Hepatic stellate cell (primary cell): Measurements from ENCODE around the gene CUTA.
"Not testable (repeated sequence)": the region's sequence is repeated elsewhere in the genome, so short reads cannot be mapped to it uniquely, and the experiment has no call there.

Source experiments
- DNase-seq: peaks from one replicate; pipeline ENCODE4 v3.0.0; 2011; ENCODE audit warnings: low spot score

CUTA gene

DNA sequence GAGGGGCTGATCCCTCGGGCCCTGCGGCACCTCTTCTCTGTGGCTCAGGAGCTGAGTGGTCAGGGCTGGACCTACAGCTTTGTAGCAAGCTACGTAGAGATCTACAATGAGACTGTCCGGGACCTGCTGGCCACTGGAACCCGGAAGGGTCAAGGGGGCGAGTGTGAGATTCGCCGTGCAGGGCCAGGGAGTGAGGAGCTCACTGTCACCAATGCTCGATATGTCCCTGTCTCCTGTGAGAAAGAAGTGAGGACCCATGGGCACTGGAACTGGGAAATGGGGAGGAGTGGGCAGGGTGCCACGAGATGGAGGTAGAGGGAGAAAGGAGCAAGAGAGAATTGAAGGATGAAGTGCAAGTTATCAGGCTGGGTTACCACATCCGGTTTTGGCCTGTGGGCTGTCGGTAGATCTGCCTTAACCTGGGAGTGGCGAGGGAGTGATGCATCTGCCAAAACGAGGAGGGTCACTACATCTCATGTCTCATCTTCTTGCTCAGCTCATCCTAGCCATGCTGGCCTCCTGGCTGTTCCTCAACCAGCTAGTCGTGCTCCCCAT is 12.4 kb downstream of the CUTA start:
- DNase-seq, result no peak

DNA sequence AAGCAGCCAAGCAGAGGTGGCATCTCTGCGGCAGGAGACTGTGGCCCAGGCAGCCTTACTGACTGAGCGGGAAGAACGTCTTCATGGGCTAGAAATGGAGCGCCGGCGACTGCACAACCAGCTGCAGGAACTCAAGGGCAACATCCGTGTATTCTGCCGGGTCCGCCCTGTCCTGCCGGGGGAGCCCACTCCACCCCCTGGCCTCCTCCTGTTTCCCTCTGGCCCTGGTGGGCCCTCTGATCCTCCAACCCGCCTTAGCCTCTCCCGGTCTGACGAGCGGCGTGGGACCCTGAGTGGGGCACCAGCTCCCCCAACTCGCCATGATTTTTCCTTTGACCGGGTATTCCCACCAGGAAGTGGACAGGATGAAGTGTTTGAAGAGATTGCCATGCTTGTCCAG is 13.0 kb downstream of the CUTA start:
- DNase-seq, result no peak

DNA sequence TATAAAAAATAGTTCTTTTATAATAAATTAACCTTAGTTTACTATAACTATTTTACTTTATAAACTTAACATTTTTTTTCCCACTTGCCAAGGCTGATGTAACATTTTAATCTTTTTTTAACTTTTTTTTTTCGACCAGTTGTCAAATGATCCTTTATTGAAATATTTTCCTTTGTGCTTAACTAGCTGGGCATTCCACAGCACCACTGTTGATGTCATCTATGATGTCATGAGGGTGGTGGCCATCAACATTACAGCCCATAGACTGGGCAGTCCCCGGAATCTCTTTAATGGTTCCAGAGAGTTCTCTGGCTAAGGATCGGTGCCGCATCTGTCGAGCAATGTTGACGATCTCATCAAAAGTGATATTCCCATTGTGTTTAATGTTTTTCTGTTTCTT is 18.0 kb downstream of the CUTA start:
- DNase-seq, result not testable (repeated sequence)

DNA sequence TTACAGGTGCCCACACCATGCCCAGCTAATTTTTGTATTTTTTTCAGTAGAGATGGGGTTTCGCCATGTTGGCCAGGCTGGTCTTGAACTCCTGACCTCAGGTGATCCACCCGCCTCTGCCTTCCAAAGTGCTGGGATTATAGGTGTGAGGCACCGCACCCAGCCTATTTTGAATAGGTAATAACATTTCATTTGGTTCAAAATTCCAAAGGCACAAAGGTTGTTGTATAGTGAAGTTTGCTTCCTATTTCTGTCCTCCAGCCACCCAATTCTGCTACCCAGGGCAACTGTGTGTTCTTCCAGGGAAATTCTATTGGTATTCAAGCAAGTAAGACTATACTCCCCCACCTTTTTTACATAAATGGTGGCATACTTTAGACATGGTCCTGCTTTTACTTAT is 19.3 kb downstream of the CUTA start:
- DNase-seq, result not testable (repeated sequence)

DNA sequence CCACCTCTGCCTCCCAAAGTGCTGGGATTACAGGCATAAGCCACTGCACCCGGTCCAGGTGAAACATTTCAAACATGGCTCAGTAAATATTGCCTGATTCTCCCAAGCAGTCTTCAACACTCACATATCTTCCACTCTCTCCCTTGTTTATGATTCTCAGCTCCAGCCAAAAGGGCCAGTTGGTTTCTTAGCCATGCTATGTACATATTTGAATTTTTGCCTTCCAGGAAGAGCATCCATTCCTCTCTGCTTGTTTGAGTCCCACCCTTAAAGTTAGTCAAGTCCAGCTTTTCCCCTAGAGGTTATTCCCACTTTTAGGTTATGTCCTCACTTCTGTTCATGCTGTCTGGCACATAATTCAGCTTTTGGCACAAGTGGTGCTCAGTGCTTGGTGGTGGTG is 20.4 kb downstream of the CUTA start:
- DNase-seq, result no peak

DNA sequence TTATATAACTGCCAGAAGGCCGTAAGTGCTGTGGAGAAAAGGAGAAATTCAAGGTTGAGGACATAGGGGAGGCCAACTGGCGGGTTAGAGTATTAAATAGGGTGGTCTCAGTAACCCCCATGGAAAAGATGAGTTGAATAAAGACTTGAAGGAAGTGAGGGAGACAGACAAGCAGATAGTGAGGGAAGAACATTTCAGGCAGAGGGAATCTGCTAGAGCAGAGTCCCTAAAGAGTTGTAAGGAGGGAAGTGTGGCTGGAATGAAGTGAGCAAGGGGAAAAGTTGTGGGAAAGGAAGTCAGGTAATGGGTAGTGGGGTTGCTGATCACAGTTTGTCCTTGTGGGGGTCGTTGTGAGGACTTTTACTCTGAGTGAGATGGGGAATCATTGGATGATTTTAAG is 24.9 kb downstream of the CUTA start:
- no peak for DNase-seq

DNA sequence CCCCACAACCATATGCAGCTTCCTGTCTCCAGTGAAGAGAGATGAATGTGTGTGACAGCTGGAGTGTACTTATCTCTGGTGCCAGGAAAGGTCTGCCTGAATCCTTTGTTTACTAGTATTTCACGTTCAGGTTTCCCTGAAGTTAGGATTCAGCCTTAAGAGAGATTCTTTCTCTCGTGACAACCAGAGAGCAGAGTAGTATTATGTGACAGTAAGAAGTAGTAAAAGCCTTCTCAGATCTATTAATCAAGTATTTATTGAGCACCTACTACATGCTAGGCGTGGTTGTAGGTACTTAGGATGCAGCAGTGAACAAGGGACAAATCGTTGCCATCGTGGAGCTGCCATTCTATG is 25.3 kb downstream of the CUTA start:
- DNase-seq, result no peak

DNA sequence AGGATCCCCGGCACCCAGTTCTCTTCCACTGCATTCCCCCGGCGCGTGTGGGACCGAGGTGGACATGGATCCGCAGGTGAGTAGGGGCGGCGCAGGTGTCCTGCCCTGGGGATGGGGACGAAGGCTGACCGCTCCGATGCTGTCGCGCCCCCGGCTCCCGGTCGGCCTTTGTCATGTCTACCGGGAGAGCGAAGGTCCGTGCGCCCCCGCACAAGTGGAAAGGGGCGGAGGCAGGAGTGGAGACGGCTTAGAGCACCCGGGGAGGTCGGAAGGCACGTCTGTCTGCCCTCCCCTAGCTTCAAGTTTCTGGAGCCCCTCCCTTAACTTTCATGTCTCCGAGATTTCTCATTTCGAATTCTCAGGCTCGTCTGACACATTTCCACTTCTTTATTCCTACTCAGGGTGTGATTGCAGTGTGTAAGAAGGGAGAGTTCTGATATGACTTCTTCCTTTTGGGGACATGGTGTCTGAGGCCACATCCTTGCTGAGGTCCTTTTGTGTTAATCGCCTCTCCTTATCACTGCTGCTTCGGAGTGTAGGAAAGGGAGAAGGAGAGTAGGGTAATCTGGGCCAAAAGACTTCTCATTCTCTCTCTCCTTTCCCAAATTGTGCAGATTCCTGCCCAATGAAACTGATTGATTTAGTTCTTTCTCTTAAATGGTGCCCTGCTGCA is 25.8 kb downstream of the CUTA start:
- no peak for DNase-seq

DNA sequence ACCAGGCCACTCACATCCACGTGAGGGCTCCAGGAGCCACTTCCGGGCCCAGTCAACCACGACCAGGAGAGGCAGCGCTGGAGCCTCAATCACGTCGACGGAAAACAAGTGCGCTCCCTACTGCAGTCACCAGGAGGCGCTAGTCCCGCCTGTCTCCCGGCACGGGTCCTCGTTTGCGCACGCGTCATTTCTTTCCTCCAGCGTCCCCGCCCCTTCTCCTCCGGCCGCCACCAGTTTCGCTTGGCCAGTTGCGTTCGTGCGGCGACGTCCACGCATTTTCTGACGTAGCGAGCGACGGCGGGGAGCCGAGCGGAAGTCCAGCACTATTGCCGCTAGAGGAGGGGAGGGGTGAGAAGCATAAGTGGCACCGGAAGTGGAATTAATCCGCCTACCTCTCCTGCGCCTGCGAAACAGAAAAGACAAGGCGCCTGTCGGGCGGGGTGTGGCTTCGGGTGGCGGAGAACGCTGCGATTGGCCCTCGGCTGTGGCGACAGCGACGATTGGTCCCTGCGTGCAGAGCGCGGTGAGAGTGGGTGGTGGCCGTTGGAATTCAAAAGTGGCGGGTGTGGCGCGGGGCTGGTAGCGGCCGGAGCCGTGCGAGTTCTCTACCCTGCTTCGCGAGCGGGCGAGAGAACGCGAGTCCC is 26.5 kb downstream of the CUTA start, which contains the start of gene KIFC1:
Gene KIFC1 (plus strand): TSS at position 546 of the 644 bp plus-strand sequence. CDS start 163 bp downstream, outside the sequence.
- DNase-seq, result peak; percentile 99

DNA sequence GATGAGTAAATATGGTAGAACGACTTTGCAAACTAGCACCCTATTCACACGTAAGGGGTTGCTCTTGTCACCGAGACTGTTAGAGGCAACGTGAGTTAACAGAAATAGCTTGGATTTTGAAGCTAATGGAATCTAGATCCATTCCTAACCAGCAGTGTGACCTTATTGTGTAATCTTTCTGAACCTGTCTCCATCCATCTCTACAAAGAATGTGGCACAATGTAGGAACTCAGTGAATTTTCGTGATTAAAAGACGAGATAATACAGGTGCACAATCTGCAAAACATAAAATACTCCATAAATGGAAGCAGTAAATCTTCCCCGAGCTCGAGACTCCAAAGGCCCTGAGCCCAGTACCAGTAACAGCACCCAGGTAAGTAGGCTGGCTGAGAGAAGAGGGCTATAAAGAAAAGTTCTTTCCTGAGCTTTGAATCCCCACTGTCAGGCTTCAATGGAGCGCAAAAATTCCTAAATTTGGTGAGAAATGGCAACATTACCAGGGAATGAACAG is 27.1 kb downstream of the CUTA start:
- DNase-seq, result no peak

DNA sequence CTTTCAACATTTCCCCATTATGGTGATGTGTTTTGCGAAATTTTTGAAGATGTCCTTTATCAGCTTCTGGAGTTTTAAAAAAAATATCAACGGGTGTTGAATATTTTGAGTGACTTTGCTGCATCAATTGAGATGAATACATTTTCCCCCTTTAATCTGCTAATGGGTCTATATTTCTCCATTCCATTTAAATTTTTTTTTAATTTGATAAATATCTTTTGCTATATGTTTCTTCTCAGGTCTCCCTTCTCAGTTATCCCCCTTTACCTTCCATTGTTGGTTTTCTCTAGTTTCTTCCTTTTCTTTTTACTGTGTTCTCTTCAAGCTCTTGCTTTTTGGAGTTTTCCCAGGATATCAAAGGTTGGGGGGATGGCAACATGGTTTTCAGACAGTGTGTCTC is 27.7 kb downstream of the CUTA start:
- DNase-seq, result no peak

DNA sequence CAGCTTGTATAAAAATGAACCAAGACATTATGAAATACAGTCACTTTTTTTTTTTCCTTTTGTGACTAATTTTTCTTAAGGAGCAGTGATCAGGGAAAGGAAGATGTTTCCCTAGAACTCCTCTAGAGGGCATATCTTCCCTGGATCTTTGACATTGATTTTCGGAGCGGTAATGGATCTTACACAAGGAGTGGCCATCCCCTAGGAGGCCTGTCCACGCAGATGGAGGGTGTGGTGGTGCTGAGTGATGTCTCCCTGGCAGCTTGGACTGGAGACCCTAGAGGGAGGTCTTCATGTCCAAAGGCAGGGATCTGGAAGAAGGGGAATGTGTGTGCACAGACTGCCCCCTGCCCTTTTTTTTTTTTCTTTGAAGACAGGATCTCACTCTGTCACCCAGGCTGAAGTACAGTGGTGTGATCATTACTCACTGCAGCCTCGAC is 33.3 kb downstream of the CUTA start:
- DNase-seq, result peak; percentile 77

DNA sequence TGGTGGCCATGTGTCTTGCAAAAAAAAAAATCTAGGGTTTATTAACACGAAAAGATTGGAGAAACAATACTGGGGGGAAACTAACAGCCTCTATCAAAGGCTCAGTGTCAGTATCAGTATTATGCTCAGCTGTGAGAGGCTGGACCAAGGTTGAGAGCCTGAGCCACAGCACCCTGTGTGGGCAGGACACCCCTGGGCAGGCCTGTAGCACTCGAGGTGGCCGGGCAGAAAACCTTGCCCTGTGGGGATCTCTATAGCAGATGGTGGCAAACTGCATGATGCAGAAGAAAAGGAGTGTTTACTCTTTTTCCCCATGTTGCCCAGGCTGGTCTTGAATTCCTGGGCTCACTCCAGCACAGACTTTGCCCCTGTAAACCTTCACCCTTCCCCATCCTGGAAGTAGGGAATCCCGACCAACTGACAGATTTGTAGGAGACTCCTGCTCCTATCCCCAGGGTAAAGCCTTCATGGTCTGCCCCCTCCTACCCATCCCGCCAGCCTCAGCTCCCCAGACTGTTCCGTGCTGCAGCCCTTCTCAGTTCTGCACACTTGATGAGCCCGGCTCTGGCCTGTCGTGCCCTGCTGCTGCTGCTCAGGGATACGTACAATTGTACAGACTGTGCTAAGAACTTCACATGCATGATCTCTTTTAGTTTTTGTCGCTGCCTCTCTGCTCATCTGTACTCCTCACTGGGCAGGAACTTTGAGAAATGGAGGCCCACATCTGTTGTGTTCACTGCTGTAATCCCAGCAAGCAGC is 34.3 kb downstream of the CUTA start:
- DNase-seq, result no peak

DNA sequence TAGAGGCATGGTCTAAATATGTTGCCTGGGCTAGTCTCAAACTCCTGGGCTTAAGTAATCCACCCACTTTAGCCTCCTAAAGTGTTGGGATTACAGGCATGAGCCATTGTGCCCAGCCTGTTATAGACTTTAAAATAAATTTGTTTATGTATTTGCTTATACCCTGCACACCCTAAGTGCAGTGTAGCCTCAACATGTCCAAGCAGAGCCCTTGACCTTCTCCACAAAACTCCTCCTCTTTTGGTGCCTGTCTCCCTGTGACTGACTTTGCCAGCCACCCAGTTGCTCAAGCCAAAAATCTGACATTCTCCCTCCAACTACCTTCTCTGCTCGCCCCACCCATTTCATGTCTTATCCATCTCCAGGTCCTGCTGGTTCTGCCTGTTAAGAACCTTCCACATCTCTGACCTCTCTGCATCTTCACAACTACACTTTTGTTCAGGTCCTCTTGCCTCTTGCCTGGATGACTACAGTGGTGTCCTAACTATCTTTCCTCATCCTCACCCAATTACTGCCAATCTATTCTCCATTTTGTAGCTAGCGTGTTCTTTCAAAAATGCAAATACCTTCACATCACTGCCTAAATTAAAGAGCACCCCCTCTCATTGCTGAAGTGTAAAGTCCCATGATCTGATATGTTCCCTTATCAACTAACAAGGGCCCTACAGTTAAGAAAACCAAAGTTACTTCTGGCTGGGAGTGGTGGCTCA is 37.5 kb downstream of the CUTA start:
- DNase-seq, result no peak

DNA sequence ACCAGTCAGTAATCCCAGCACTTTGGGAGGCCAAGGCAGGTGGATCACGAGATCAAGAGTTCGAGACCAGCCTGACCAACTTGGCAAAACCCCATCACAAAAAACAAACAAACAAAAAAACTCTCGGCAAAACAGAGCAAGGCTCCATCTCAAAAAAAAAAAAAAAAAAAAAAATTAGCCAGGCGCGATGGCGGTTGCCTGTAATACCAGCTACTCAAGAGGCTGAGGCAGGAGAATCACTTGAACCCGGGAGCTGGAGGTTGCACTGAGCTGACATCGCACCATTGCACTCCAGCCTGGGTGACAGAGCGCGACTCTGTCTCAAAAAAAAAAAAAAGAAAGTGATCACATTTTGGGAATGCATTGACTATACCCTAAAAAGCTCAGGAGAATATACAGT is 38.7 kb downstream of the CUTA start:
- DNase-seq, result not testable (repeated sequence)

DNA sequence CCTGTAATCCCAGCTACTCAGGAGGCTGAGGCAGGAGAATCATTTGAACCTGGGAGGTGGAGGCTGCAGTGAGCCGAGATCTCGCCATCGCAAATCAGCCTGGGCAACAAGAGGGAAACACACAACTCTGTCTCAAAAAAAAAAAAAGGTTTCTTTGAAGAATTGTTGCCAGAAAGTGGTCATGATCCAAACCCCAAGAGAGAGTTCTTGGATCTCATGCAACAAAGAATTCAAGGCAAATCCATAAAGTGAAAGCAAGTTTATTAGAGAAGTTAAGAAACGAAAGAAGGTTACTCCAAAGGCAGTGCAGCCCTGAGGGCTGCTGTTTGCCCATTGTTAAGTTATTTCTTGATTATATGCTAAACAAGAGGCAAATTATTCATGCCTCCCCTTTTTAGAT is 40.7 kb downstream of the CUTA start:
- no peak for DNase-seq

DNA sequence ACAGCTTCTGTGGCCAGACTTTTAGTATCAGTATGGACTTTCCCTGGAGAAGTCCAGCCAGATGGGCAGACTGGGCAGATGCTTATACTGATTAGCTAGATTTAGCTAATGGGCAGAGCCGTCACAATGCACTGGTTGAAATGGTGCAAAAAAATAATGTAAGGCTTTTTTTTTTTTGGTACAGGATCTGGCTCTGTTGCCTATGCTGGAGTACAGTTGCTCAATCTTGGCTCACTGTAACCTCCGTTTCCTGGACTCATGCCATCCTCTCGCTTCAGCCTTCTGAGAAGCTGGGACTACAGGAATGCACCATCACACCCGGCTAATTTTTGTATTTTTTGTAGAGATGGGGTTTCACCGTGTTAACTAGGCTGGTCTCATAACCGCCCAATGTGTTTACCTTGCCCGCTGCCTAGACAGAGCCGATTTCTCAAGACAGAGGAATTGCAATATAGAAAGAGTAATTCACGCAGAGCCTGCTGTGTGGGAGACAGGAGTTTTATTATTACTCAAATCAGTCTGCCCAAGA is 42.7 kb downstream of the CUTA start:
- no peak for DNase-seq

DNA sequence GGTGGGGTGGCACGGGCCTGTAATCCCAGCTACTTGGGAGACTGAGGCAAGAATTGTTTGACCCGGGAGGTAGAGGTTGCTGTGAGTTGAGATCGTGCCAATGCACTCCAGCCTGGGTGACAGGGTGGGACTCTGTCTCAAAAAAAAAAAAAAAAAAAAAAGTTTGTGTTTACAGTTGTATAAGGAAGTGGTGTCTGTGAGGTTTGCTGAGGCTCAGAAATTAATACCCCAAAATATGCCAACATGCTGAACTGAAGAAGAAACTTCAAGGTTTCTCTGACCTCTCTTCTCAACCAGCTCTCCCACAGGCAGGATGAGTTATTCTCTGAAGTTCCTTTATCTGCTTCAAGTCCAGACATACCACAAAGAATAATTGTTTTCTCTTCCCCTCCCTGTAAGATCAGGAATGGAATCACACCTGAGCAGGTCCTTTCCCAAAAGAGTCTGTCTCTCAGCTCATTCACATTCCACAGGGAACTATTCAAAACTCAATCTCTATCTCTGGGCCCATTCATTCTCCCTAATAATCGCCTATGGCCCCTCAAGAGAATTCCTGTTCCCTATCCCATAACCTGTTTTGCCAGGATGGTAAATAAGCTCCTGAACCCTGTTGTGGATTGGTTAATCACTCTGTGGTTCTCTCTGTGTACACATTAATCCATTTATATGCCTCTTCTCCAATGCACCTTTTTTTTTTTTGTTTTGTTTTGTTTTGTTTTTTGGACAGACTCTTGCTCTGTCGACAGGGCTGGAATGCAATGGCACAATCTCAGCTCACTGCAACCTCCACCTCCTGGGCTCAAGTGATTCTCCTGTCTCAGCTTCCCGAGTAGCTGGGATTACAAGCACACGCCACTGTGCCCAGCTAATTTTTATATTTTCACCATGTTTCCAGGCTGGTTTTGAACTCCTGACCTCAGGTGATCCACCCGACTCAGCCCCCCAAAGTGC is 43.7 kb downstream of the CUTA start:
- DNase-seq, result no peak

DNA sequence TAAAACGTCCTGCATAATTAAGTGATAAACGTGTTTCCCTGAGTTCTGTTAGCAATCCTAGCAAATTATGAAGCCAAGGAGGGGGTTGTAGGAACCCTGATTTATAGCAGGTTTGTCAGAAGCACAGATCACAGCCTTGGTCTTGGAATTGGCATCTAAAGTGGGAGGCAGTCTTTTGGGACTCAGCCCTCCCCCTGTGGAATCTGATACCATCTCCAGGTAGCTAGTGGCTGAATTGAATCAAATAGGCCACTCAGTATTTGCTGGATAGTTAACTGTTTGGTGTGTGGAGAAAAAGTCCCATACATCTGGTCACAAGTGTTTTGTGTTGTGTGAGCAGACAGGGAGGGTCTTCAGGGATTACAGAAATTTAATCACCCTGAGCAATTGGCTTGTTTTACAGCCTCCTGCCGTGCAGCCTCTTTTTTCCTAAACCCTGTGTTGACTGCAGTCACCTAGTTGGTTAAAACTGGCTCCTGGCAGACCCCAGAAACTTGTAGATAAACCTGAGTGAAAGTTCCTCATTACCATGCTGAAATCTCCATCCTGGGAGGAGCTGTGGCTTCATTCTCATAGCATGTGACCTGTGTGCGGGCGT is 45.3 kb downstream of the CUTA start:
- DNase-seq, result no peak

DNA sequence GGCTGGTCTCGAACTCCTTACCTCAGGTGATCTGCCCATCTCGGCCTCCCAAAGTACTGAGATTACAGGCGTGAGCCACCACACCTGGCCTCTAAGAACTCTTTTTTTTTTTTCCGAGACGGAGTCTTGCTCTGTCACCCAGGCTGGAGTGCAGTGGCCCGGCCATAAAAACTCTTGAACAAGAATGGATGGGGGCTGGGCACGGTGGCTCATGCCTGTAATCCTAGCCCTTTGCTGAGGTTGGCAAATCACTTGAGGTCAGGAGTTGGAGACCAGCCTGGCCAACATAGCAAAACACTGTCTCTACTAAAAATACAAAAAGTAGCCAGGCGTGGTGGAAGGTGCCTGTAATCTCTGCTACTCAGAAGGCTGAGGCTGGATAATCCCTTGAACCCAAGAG is 46.0 kb downstream of the CUTA start:
- DNase-seq, result not testable (repeated sequence)
